ENCODE results near the gene GPATCH8. TPM values are rescaled to one million over a fixed set of nuclear protein-coding genes. Genes with fewer than 3 reads are reported as not detected.

GPATCH8 gene
- total and polyA plus RNA-seq, 2 donors (not counting 3 experiments of a cell fraction or from before 2014, with no cell fraction given), result 14.6 to 35.3 TPM

- no peaks in the 10 kb centered on the region for H3K27me3 ChIP-seq (ENCODE audit: control insufficient read depth in 2 of 2, insufficient read depth in 2 of 2, low read length in 2 of 2)
- CTCF ChIA-PET, result interaction anchor here (0.8 kb wide), 1 partner anchor 167 kb away, joined by 3 read pairs; no protein-coding TSS in a partner anchor
- no TSS peak for BruUV-seq (replicated peaks)
These were observed 147.0 kb downstream of the GPATCH8 start for GRCh38 chr17:44356241-44356640.

More at GRCh38 chr17:44356241-44356640, 147.0 kb downstream of the GPATCH8 start:
- Histone ChIP-seq H3K4me2 (ENCODE audit: insufficient read depth, low read length) (no peak overlapping the region), H3K4me1 (ENCODE audit: control insufficient read depth, extremely low read depth, insufficient read depth, low read length) (no peaks in the 10 kb centered on the region), H3K27ac (ENCODE audit: insufficient read depth, low read depth, low read length) (no peak overlapping the region), H3K36me3 (ENCODE audit: control insufficient read depth in 2 of 2, extremely low read depth in 1 of 2, insufficient read depth in 2 of 2, low read length in 2 of 2) (peaks cover 0 to 19% of the 10 kb centered on the region in 2 experiments), H3K79me2 (ENCODE audit: control insufficient read depth, insufficient read depth, low read length) (no peaks in the 10 kb centered on the region), H3K9ac (replicated peaks; ENCODE audit: extremely low read depth, insufficient read depth, low read length) (no peak overlapping the region), H3K9me3 (replicated peaks; ENCODE audit: control insufficient read depth, insufficient read depth, low read length) (no peaks in the 10 kb centered on the region), H4K20me1 (replicated peaks; ENCODE audit: control insufficient read depth, extremely low read depth, insufficient read depth, low read length) (no peaks in the 10 kb centered on the region), H2AFZ (ENCODE audit: low read depth, low read length) (no peak overlapping the region), H3K9me1 (replicated peaks; ENCODE audit: control insufficient read depth, extremely low read depth, insufficient read depth, low read length) (no peaks in the 10 kb centered on the region), H3K4me3 (replicated peaks in 1 of 3; ENCODE audit: insufficient read depth in 1 of 3, low read depth in 1 of 3, low read length in 3 of 3) (no peak overlapping the region)
- DNase-seq (ENCODE audit: low read depth, low spot score) (no peak), FAIRE-seq (no peak)
- intact Hi-C loops (cut with micrococcal nuclease) (no loop called here), dilution Hi-C loops (cut with MboI; ENCODE audit: extremely low pct_ligation_motif_present, low sequenced_read_pairs) (no loop called here)
- POLR2A ChIA-PET, result no interaction called here
- TF ChIP-seq POLR2A (IDR thresholded peaks at IDR 0.05; ENCODE audit: low read depth, low read length) (no peak), EZH2 (IDR thresholded peaks at IDR 0.05; ENCODE audit: borderline replicate concordance, low read depth, low read length, severe bottlenecking) (no peak), MYC (IDR thresholded peaks at IDR 0.05; ENCODE audit: low read depth, low read length) (no peak), GATA2 (IDR thresholded peaks at IDR 0.05; ENCODE audit: insufficient read depth, insufficient read length, low read depth, low read length) (no peak), FOS (IDR thresholded peaks at IDR 0.05; ENCODE audit: borderline replicate concordance, insufficient read depth, low read length) (no peak), POLR2AphosphoS5 (IDR thresholded peaks at IDR 0.05; ENCODE audit: insufficient read depth, low read depth, low read length) (no peak), JUN (IDR thresholded peaks at IDR 0.05; ENCODE audit: borderline replicate concordance, insufficient read depth, insufficient read length, low read depth) (no peak)
- TF ChIP-seq, protein P1, sequence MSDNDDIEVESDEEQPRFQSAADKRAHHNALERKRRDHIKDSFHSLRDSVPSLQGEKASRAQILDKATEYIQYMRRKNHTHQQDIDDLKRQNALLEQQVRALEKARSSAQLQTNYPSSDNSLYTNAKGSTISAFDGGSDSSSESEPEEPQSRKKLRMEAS (IDR thresholded peaks at IDR 0.05; ENCODE audit: insufficient read depth, insufficient read length), result no peak
- TF ChIP-seq, protein P2, sequence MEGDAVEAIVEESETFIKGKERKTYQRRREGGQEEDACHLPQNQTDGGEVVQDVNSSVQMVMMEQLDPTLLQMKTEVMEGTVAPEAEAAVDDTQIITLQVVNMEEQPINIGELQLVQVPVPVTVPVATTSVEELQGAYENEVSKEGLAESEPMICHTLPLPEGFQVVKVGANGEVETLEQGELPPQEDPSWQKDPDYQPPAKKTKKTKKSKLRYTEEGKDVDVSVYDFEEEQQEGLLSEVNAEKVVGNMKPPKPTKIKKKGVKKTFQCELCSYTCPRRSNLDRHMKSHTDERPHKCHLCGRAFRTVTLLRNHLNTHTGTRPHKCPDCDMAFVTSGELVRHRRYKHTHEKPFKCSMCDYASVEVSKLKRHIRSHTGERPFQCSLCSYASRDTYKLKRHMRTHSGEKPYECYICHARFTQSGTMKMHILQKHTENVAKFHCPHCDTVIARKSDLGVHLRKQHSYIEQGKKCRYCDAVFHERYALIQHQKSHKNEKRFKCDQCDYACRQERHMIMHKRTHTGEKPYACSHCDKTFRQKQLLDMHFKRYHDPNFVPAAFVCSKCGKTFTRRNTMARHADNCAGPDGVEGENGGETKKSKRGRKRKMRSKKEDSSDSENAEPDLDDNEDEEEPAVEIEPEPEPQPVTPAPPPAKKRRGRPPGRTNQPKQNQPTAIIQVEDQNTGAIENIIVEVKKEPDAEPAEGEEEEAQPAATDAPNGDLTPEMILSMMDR (IDR thresholded peaks at IDR 0.05; ENCODE audit: extremely low read depth in 1 of 2, insufficient read depth in 1 of 2, low read depth in 1 of 2, low read length in 2 of 2), result no peak

All from endothelial cell of umbilical vein (primary cell).